Transverse colon (tissue), 3 donors: Measurements from ENCODE around the gene TRRAP.

Experiments
- CTCF ChIP-seq, 5 experiments: fragments of 200-600 bp in 3 of 5; fragments of 450-650 bp in 2 of 5; sonication (generic) in 3 of 5; IDR thresholded peaks; 1 replicate in 2 of 5; 2 replicates in 3 of 5; pipeline ENCODE4 v1.5.1; 2016 to 2017; ENCODE audit warnings: antibody characterized with exemption in 5 of 5, inconsistent platforms in 3 of 5, mild to moderate bottlenecking in 2 of 5, moderate library complexity in 1 of 5
- EP300 ChIP-seq: sonication (generic); formaldehyde crosslinking; IDR thresholded peaks from one replicate; pipeline ENCODE4 v1.6.1; 2017; ENCODE audit warnings: antibody characterized with exemption, low read depth

- TF ChIP-seq CTCF (IDR thresholded peaks at IDR 0.05) (no peak), EP300 (no peak)
These were observed 151.4 kb downstream of the TRRAP start for GRCh38 chr7:99029466-99030435.
